Measurements from ENCODE around the gene OTULIN. TPM values are rescaled to one million over a fixed set of nuclear protein-coding genes. Genes with fewer than 3 reads are reported as not detected.

The OTULIN gene
- total and polyA plus RNA-seq, 2 of the 13 experiments (the other 11 are each of a cell fraction or from before 2014, with no cell fraction given), result 7.0 to 34.8 TPM

DNA sequence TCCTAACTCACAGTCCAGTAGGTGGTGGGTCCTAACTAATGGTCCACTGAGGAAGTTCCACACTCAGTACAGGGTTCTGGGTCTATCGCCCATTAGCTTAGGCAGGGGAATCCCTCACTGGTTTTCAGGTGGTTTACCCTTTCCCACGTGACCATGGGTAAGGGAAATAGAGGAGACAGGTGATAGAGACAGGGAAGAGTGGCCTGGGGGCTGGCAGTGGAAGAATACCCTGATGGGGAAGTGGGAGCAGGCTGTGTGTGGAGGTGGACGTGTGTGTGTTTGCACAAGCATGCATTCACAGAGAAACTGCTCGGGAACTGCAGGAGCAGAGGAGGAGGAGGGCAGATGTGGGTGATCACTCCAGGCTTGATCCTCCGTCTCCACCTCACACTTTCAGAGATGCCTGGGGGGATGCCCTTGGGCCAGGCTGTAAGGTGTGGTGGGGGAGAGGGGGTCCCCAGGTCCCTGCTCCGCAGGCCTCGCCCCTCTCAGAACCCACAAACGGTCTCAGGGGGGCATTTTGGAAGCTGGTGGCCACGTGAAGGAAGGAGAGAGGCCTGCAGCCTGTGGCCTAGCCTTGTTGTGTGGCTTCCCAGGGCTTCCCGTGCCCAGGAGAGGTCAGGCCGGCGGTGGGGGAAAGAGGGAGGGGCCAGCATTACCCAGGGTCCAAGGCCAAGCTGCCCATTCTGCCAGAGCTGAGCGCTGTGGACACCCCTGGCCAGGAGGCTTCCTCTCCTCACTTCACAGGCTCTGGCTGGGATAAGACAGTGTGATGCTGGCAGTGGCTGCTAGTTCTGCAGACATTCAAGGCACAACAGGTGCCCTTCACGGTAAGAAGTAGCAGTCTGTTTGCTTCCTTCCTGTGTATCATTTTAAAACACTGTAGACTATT, 80.0 kb downstream of the OTULIN start (continued):
- TF ChIP-seq ZNF280D (CRISPR knock-in tag; IDR thresholded peaks at IDR 0.05) (no peak), CBX2 (IDR thresholded peaks at IDR 0.05; ENCODE audit: low read depth, low read length) (no peak), CBX2 (CRISPR knock-in tag; IDR thresholded peaks at IDR 0.05; ENCODE audit: low read depth) (no peak), MBD4 (IDR thresholded peaks at IDR 0.05; ENCODE audit: borderline replicate concordance, low read length) (no peak), FOXO4 (CRISPR knock-in tag; conservative IDR thresholded peaks at IDR 0.05) (no peak), ZNF720 (CRISPR knock-in tag; IDR thresholded peaks at IDR 0.05) (no peak), ZNF704 (CRISPR knock-in tag; IDR thresholded peaks at IDR 0.05; ENCODE audit: borderline replicate concordance) (no peak), GMEB1 (CRISPR knock-in tag; IDR thresholded peaks at IDR 0.05; ENCODE audit: borderline replicate concordance) (no peak), ZNF292 (CRISPR knock-in tag; IDR thresholded peaks at IDR 0.05; ENCODE audit: borderline replicate concordance, low read depth) (peak; percentile 77; the same call in 1 of the 2 replicates), TAF15 (IDR thresholded peaks at IDR 0.05; ENCODE audit: low read depth, low read length, poor library complexity, severe bottlenecking) (no peak), RAD21 (CRISPR knock-in tag; IDR thresholded peaks at IDR 0.05) (no peak), MLLT10 (CRISPR knock-in tag; IDR thresholded peaks at IDR 0.05) (no peak), STAG1 (CRISPR knock-in tag; IDR thresholded peaks at IDR 0.05) (no peak; the same call in 1 of the 2 replicates), NFKBIZ (CRISPR knock-in tag; IDR thresholded peaks at IDR 0.05) (no peak), ZSCAN29 (CRISPR knock-in tag; conservative IDR thresholded peaks at IDR 0.05) (no peak), NFRKB (IDR thresholded peaks at IDR 0.05) (no peak)
- TF ChIP-seq, protein P1, sequence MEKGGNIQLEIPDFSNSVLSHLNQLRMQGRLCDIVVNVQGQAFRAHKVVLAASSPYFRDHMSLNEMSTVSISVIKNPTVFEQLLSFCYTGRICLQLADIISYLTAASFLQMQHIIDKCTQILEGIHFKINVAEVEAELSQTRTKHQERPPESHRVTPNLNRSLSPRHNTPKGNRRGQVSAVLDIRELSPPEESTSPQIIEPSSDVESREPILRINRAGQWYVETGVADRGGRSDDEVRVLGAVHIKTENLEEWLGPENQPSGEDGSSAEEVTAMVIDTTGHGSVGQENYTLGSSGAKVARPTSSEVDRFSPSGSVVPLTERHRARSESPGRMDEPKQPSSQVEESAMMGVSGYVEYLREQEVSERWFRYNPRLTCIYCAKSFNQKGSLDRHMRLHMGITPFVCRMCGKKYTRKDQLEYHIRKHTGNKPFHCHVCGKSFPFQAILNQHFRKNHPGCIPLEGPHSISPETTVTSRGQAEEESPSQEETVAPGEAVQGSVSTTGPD (CRISPR knock-in tag; IDR thresholded peaks at IDR 0.05), result no peak
- TF ChIP-seq, protein P2, sequence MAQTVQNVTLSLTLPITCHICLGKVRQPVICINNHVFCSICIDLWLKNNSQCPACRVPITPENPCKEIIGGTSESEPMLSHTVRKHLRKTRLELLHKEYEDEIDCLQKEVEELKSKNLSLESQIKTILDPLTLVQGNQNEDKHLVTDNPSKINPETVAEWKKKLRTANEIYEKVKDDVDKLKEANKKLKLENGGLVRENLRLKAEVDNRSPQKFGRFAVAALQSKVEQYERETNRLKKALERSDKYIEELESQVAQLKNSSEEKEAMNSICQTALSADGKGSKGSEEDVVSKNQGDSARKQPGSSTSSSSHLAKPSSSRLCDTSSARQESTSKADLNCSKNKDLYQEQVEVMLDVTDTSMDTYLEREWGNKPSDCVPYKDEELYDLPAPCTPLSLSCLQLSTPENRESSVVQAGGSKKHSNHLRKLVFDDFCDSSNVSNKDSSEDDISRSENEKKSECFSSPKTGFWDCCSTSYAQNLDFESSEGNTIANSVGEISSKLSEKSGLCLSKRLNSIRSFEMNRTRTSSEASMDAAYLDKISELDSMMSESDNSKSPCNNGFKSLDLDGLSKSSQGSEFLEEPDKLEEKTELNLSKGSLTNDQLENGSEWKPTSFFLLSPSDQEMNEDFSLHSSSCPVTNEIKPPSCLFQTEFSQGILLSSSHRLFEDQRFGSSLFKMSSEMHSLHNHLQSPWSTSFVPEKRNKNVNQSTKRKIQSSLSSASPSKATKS (CRISPR knock-in tag; IDR thresholded peaks at IDR 0.05), result no peak

All from HepG2 (cell line).